Measurements from ENCODE around the gene DCHS1. TPM values are rescaled to one million over a fixed set of nuclear protein-coding genes. Genes with fewer than 3 reads are reported as not detected.

DCHS1 gene
- total and polyA plus RNA-seq, 2 experiments from 2014 or later, result 1.1 to 6.4 TPM

DNA sequence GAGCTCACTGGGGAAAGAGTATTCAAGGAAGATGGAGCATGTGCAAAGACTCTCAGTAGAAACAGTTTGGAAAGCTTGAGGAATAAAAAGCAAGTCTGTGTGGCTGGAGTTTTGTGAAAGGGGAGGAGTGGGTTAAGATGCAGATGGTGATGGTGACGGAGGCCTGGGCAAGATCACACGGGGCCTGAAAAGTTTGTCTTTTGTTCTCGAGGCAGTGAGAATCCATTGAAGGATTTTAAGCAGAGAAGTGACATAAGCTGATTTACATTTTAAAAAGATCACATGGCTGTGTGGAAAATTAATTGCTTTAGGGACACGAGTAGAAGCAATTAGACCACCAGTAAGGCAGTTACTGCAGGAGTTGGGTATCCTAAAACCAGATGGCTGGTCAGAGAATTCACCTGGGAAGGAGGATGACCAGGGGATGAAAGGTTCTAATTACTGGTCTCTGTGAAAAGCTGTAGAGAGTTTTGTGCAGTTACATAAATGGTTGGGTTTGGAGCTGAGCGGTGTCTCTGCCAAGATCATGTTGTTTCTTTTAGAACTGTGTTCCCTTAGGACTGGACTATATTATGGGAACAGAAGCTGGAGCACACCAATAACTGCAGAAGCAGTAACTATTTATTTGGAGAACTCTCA, 59.3 kb downstream of the DCHS1 start:
- no peaks in the 10 kb centered on the region for H3K9me2 ChIP-seq (ENCODE audit: insufficient read depth)
- no peak overlapping the region for H3K4me2 ChIP-seq (ENCODE audit: unreplicated experiment)
- no peaks in the 10 kb centered on the region for H3K4me1 ChIP-seq (ENCODE audit: insufficient read depth)
- H2AFZ ChIP-seq, result no peak overlapping the region
- no peaks in the 10 kb centered on the region for H3F3A ChIP-seq (ENCODE audit: insufficient read depth)
- no peak overlapping the region for H3K4me3 ChIP-seq
- 54 to 63% methylated on average over 5 of the region's 5 CpGs for WGBS, 2 experiments (ENCODE audit: low coverage in 1 of 2, low lambda C conversion rate in 2 of 2, missing lambda C conversion rate in 2 of 2)
- in situ Hi-C loops (cut with MboI), result no loop called here
- H3K9me3 ChIP-seq (ENCODE audit: low read depth), result no peaks in the 10 kb centered on the region
- TF ChIP-seq EZH2 (IDR thresholded peaks at IDR 0.05; ENCODE audit: insufficient read depth, poor library complexity, severe bottlenecking), result no peak
- TF ChIP-seq EZH2phosphoT487 (IDR thresholded peaks at IDR 0.05; ENCODE audit: insufficient read depth, low read depth), result no peak
- peaks cover 36% of the 10 kb centered on the region; the same call in 1 of the 2 replicates for H3K36me3 ChIP-seq (ENCODE audit: low read depth)
- no peaks in the 10 kb centered on the region for H4K20me1 ChIP-seq (ENCODE audit: insufficient read depth)
- no peak overlapping the region for H3K9ac ChIP-seq
- no peaks in the 10 kb centered on the region for H3K27me3 ChIP-seq (replicated peaks; ENCODE audit: insufficient read depth)
- no peak overlapping the region for H3K27ac ChIP-seq
- peaks cover 43% of the 10 kb centered on the region for H3K79me2 ChIP-seq (ENCODE audit: insufficient read depth)
- no peak for DNase-seq

DNA sequence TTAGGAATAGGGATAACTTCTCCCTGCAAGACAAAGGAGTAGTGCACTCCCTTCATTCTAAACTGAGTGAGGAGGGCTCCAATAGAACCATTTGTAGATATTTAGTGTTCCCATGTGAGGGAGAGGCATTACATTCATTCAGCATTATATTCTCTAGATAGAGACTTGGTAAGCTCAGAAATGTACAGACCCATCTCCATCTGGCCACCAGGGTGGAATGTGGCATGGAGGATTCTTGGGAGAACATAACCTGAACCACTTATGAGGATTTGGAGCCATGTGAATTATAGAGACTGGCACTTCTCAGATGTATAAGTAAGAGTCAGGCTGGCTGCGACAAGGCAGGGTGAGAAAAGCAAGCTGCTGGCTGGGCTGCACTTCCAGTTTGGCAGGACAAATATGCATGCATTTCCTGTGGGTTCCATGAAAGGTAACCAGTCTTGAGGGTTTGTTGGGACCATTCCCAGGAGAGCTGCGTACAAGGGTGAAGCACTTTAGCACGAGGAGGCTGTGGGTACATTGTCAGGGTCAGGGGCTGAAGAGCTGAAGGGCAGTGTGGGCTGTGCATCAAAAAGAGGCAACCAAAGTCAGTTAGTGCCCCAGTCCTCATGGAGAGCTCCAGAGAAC, 61.4 kb downstream of the DCHS1 start:
- in situ Hi-C loops (cut with MboI), result no loop called here
- peaks cover 21% of the 10 kb centered on the region; the same call in 1 of the 2 replicates for H3K36me3 ChIP-seq (ENCODE audit: low read depth)
- H3K27ac ChIP-seq, result no peak overlapping the region
- no peak overlapping the region for H3K9ac ChIP-seq
- 82 to 83% methylated on average over 3 of the region's 3 CpGs for WGBS, 2 experiments (ENCODE audit: low coverage in 1 of 2, low lambda C conversion rate in 2 of 2, missing lambda C conversion rate in 2 of 2)
- H3F3A ChIP-seq (ENCODE audit: insufficient read depth), result peaks cover 11% of the 10 kb centered on the region; the same call in 1 of the 2 replicates
- H3K9me2 ChIP-seq (ENCODE audit: insufficient read depth), result no peaks in the 10 kb centered on the region
- TF ChIP-seq EZH2phosphoT487 (IDR thresholded peaks at IDR 0.05; ENCODE audit: insufficient read depth, low read depth) (no peak), EZH2 (IDR thresholded peaks at IDR 0.05; ENCODE audit: insufficient read depth, poor library complexity, severe bottlenecking) (no peak)
- no peaks in the 10 kb centered on the region for H4K20me1 ChIP-seq (ENCODE audit: insufficient read depth)
- H3K4me2 ChIP-seq (ENCODE audit: unreplicated experiment), result no peak overlapping the region
- no peak for DNase-seq
- no peak overlapping the region for H3K4me3 ChIP-seq
- H3K27me3 ChIP-seq (replicated peaks; ENCODE audit: insufficient read depth), result no peaks in the 10 kb centered on the region
- no peak overlapping the region for H2AFZ ChIP-seq
- H3K79me2 ChIP-seq (ENCODE audit: insufficient read depth), result peaks cover 22% of the 10 kb centered on the region
- no peaks in the 10 kb centered on the region for H3K9me3 ChIP-seq (ENCODE audit: low read depth)
- no peaks in the 10 kb centered on the region for H3K4me1 ChIP-seq (ENCODE audit: insufficient read depth)

DNA sequence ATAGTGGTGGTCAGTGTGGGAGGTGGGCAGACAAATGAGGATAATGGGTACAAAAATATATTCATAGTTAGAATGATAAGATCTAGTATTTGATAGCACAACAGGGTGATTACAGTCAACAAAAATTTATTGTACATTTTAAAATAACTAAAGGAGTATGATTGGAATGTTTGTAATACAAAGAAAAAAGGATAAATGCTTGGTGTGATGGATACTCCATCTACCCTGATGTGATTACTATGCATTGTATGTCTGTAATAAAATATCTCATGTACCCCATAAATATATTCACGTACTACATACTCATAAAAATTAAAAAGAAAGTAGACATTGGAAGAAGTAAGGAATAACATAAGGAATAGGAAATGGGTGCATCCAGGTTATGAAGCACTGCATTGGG, 67.6 kb downstream of the DCHS1 start:
- Histone ChIP-seq H3F3A (ENCODE audit: insufficient read depth) (peaks cover 19% of the 10 kb centered on the region), H3K79me2 (ENCODE audit: insufficient read depth) (no peaks in the 10 kb centered on the region), H3K9me2 (ENCODE audit: insufficient read depth) (no peaks in the 10 kb centered on the region), H2AFZ (no peak overlapping the region), H3K9me3 (ENCODE audit: low read depth) (no peaks in the 10 kb centered on the region), H3K27ac (no peak overlapping the region), H3K4me2 (ENCODE audit: unreplicated experiment) (no peak overlapping the region), H4K20me1 (ENCODE audit: insufficient read depth) (no peaks in the 10 kb centered on the region), H3K9ac (no peak overlapping the region), H3K4me3 (no peak overlapping the region), H3K36me3 (ENCODE audit: low read depth) (0 out of 2 replicates have a peak, but pooled peaks cover 7% of the 10 kb centered on the region), H3K27me3 (replicated peaks; ENCODE audit: insufficient read depth) (no peaks in the 10 kb centered on the region), H3K4me1 (ENCODE audit: insufficient read depth) (no peaks in the 10 kb centered on the region)
- TF ChIP-seq EZH2phosphoT487 (IDR thresholded peaks at IDR 0.05; ENCODE audit: insufficient read depth, low read depth), result no peak
- TF ChIP-seq EZH2 (IDR thresholded peaks at IDR 0.05; ENCODE audit: insufficient read depth, poor library complexity, severe bottlenecking), result no peak
- 89 to 98% methylated on average over 1 of the region's 1 CpG for WGBS, 2 experiments (ENCODE audit: low coverage in 1 of 2, low lambda C conversion rate in 2 of 2, missing lambda C conversion rate in 2 of 2)
- in situ Hi-C loops (cut with MboI), result no loop called here
- no peak for DNase-seq

DNA sequence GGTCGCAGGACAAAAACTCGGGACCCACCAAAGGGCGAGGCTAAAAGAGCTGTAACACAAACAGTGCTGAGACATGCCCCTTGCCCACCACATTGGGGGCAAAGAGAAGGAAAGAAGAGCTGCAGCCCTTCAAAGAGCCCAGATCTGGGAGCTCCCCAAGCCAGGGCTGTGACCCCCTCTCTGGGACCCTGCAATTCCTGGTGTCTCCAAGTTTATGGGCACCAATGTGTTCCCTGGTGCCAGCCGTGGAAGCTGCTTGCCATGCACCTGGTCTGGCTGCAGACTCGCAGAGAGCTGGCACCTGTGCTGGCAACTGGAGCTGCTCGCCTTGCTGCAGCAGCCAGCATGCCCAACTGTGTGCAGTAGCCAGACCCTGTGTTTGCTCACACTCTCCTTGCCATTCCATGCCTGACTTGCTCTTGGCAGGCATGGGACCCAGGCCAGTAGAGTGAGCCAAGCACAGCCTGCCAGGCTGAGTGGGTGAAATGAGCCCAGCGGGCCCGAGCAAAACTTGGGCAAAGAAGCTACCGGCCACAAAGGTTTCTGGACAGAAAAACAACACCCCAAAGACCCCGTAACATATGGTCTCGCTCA, 68.2 kb downstream of the DCHS1 start:
- in situ Hi-C loops (cut with MboI), result no loop called here
- Histone ChIP-seq H4K20me1 (ENCODE audit: insufficient read depth) (no peaks in the 10 kb centered on the region), H3K9ac (no peak overlapping the region), H3K9me2 (ENCODE audit: insufficient read depth) (no peaks in the 10 kb centered on the region), H3K4me3 (no peak overlapping the region), H3K9me3 (ENCODE audit: low read depth) (peaks cover 3% of the 10 kb centered on the region), H3K27ac (no peak overlapping the region), H3K79me2 (ENCODE audit: insufficient read depth) (no peaks in the 10 kb centered on the region), H3K36me3 (ENCODE audit: low read depth) (0 out of 2 replicates have a peak, but pooled peaks cover 7% of the 10 kb centered on the region), H3K4me2 (ENCODE audit: unreplicated experiment) (no peak overlapping the region), H3K27me3 (replicated peaks; ENCODE audit: insufficient read depth) (no peaks in the 10 kb centered on the region), H3K4me1 (ENCODE audit: insufficient read depth) (no peaks in the 10 kb centered on the region), H3F3A (ENCODE audit: insufficient read depth) (peaks cover 19% of the 10 kb centered on the region), H2AFZ (no peak overlapping the region)
- no peak for DNase-seq
- 87% methylated on average over 11 of the region's 11 CpGs for WGBS, 2 experiments (ENCODE audit: low coverage in 1 of 2, low lambda C conversion rate in 2 of 2, missing lambda C conversion rate in 2 of 2)
- TF ChIP-seq EZH2 (IDR thresholded peaks at IDR 0.05; ENCODE audit: insufficient read depth, poor library complexity, severe bottlenecking) (no peak), EZH2phosphoT487 (IDR thresholded peaks at IDR 0.05; ENCODE audit: insufficient read depth, low read depth) (no peak)
